Measurements from ENCODE around the gene F5. TPM values are rescaled to one million over a fixed set of nuclear protein-coding genes. Genes with fewer than 3 reads are reported as not detected.

The F5 gene
- total RNA-seq, 1 experiment from 2014 or later = 0.37 TPM

- no peak for TF ChIP-seq MAX (IDR thresholded peaks at IDR 0.05)
Measured at GRCh38 chr1:169473347-169473746, 112.9 kb downstream of the F5 start (continued).

- peaks cover 2 to 5% of the 10 kb centered on the region in 2 experiments; a peak in 2 of 4 replicates for H3K36me3 ChIP-seq (ENCODE audit: control insufficient read depth in 1 of 2, insufficient read depth in 2 of 2, low read length in 2 of 2)
- peaks cover 0 to 10% of the 10 kb centered on the region in 2 experiments; a peak in 2 of 4 replicates for H3K4me1 ChIP-seq (ENCODE audit: control insufficient read depth in 1 of 2, insufficient read depth in 2 of 2, low read length in 2 of 2)
- ChIA-PET POLR2A (interaction anchor here (0.8 kb wide), 1 partner anchor 13 kb away, joined by 3 read pairs; the partner anchor contains the start of gene SLC19A2), CTCF (interaction anchor here (1.1 kb wide), 1 partner anchor 8 kb away, joined by 3 read pairs; no protein-coding TSS in a partner anchor), RAD21 (ENCODE audit: low non-redundant PET in 1 of 2, low total read pairs in 2 of 2, uncharacterized antibody in 2 of 2, unreplicated experiment in 2 of 2) (no interaction called here)
- no peak overlapping the region for H3K4me3 ChIP-seq (replicated peaks in 1 of 2; ENCODE audit: low read depth in 1 of 2, low read length in 2 of 2)
- TF ChIP-seq POLR2AphosphoS5 (IDR thresholded peaks at IDR 0.05; ENCODE audit: low read depth, low read length) (no peak), EZH2 (IDR thresholded peaks at IDR 0.05) (no peak)
- no peak overlapping the region for H2AFZ ChIP-seq (ENCODE audit: low read depth, low read length, poor library complexity, severe bottlenecking)
- no peak for ATAC-seq
- no peaks in the 10 kb centered on the region for H3K9me2 ChIP-seq (ENCODE audit: insufficient read depth)
- intact Hi-C loops (cut with micrococcal nuclease) = no loop called here
- H3K79me2 ChIP-seq (ENCODE audit: insufficient read depth, low read length) = peaks cover 5% of the 10 kb centered on the region
- H3K4me2 ChIP-seq (ENCODE audit: low read length) = no peak overlapping the region
- H4K20me1 ChIP-seq (ENCODE audit: insufficient read depth) = no peaks in the 10 kb centered on the region
- H3K27ac ChIP-seq (ENCODE audit: low read depth, low read length) = no peak overlapping the region
- no peak for DNase-seq (ENCODE audit: low read depth, low spot score)
- no peaks in the 10 kb centered on the region for H3K9me3 ChIP-seq (ENCODE audit: control insufficient read depth in 1 of 2, insufficient read depth in 1 of 2, low read depth in 1 of 2, low read length in 2 of 2)
- BruUV-seq (replicated peaks) = no TSS peak
- H3K9ac ChIP-seq (ENCODE audit: low read length) = no peak overlapping the region
- no peaks in the 10 kb centered on the region for H3K27me3 ChIP-seq (ENCODE audit: insufficient read depth, low read length)
Measured at GRCh38 chr1:169472738-169473137, 113.5 kb downstream of the F5 start.

DNA sequence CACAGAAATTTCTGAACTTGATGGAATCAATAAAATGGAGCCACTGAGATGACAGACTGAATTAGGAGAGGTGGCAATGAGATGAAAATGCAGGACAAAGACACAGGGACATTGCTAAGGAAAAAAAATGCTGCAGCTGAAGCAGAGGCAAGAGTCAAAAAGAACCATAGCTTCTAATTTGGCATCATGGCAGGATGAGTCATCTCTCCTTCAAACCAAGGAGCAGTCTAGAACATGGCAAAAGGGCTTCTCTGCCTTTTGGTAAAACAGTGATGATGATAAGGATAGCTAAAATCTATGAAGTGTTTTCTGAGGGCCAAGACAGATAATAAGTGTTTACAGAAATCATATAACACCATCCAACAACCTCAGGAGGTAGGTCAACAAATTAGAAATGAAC lies 117.3 kb downstream of the F5 start:
- intact Hi-C loops (cut with micrococcal nuclease) = loop anchor here (10.0 kb wide), 1 partner anchor 864 kb away; no protein-coding TSS in a partner anchor
- Histone ChIP-seq H3K36me3 (ENCODE audit: control insufficient read depth in 1 of 2, insufficient read depth in 2 of 2, low read length in 2 of 2) (peaks cover 0 to 3% of the 10 kb centered on the region in 2 experiments; a peak in 1 of 4 replicates), H3K27me3 (ENCODE audit: insufficient read depth, low read length) (no peaks in the 10 kb centered on the region), H4K20me1 (ENCODE audit: insufficient read depth) (no peaks in the 10 kb centered on the region), H3K9me2 (ENCODE audit: insufficient read depth) (no peaks in the 10 kb centered on the region), H3K4me1 (ENCODE audit: control insufficient read depth in 1 of 2, insufficient read depth in 2 of 2, low read length in 2 of 2) (peaks cover 0 to 10% of the 10 kb centered on the region in 2 experiments; a peak in 1 of 4 replicates), H3K27ac (ENCODE audit: low read depth, low read length) (no peak overlapping the region), H3K9me3 (ENCODE audit: control insufficient read depth in 1 of 2, insufficient read depth in 1 of 2, low read depth in 1 of 2, low read length in 2 of 2) (no peaks in the 10 kb centered on the region), H3K4me2 (ENCODE audit: low read length) (no peak overlapping the region), H2AFZ (ENCODE audit: low read depth, low read length, poor library complexity, severe bottlenecking) (no peak overlapping the region), H3K79me2 (ENCODE audit: insufficient read depth, low read length) (no peaks in the 10 kb centered on the region), H3K9ac (ENCODE audit: low read length) (no peak overlapping the region), H3K4me3 (replicated peaks in 1 of 2; ENCODE audit: low read depth in 1 of 2, low read length in 2 of 2) (no peak overlapping the region)
- ATAC-seq (no peak), DNase-seq (ENCODE audit: low read depth, low spot score) (no peak)
- POLR2A ChIA-PET = no interaction called here
- RAD21 ChIA-PET (ENCODE audit: low non-redundant PET in 1 of 2, low total read pairs in 2 of 2, uncharacterized antibody in 2 of 2, unreplicated experiment in 2 of 2) = no interaction called here
- CTCF ChIA-PET = interaction anchor here (0.9 kb wide), 1 partner anchor 77 kb away, joined by 3 read pairs; no protein-coding TSS in a partner anchor
- BruUV-seq (replicated peaks) = no TSS peak
- TF ChIP-seq POLR2A (IDR thresholded peaks at IDR 0.05; ENCODE audit: borderline replicate concordance, extremely low read depth, insufficient read depth, insufficient read length) (no peak), EGR1 (IDR thresholded peaks at IDR 0.05; ENCODE audit: low read depth) (no peak), POLR2AphosphoS5 (IDR thresholded peaks at IDR 0.05; ENCODE audit: low read depth, low read length) (no peak)
- TF ChIP-seq, protein P1, sequence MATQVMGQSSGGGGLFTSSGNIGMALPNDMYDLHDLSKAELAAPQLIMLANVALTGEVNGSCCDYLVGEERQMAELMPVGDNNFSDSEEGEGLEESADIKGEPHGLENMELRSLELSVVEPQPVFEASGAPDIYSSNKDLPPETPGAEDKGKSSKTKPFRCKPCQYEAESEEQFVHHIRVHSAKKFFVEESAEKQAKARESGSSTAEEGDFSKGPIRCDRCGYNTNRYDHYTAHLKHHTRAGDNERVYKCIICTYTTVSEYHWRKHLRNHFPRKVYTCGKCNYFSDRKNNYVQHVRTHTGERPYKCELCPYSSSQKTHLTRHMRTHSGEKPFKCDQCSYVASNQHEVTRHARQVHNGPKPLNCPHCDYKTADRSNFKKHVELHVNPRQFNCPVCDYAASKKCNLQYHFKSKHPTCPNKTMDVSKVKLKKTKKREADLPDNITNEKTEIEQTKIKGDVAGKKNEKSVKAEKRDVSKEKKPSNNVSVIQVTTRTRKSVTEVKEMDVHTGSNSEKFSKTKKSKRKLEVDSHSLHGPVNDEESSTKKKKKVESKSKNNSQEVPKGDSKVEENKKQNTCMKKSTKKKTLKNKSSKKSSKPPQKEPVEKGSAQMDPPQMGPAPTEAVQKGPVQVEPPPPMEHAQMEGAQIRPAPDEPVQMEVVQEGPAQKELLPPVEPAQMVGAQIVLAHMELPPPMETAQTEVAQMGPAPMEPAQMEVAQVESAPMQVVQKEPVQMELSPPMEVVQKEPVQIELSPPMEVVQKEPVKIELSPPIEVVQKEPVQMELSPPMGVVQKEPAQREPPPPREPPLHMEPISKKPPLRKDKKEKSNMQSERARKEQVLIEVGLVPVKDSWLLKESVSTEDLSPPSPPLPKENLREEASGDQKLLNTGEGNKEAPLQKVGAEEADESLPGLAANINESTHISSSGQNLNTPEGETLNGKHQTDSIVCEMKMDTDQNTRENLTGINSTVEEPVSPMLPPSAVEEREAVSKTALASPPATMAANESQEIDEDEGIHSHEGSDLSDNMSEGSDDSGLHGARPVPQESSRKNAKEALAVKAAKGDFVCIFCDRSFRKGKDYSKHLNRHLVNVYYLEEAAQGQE (IDR thresholded peaks at IDR 0.05; ENCODE audit: low read depth) = no peak
